NCI-H2196 treated with DMSO at 0.1 percent for 48 hours (cell line): ENCODE results near the gene ASIC4.
A peak's percentile ranks its signal among the peaks of the same experiment; 100 is the strongest.

Experiments
- DNase-seq: peaks from one replicate; lab custom pipeline; 2025; ENCODE audit not compliant: unreplicated experiment; lab: John Stamatoyannopoulos, UW

ASIC4 gene

GRCh38 chr2:219514196-219514761 lies at the start of gene ASIC4:
TSS of gene ASIC4 (plus strand) at chr2:219514482. CDS start at chr2:219514725, 243 bp downstream.
- DNase-seq: no peak

GRCh38 chr2:219465659-219466561 lies 48.4 kb upstream of the ASIC4 start:
- no peak for DNase-seq

GRCh38 chr2:219466816-219467735 lies 47.2 kb upstream of the ASIC4 start:
- no peak for DNase-seq

GRCh38 chr2:219467736-219468075 lies 46.6 kb upstream of the ASIC4 start:
- peak; percentile 50 for DNase-seq

GRCh38 chr2:219468410-219469185 lies 45.7 kb upstream of the ASIC4 start:
- no peak for DNase-seq

- DNase-seq: no peak
Measured at GRCh38 chr2:219469186-219469724, 45.0 kb upstream of the ASIC4 start.

GRCh38 chr2:219470429-219470828 lies 43.9 kb upstream of the ASIC4 start:
- DNase-seq: no peak

- no peak for DNase-seq
Measured at GRCh38 chr2:219471476-219472371, 42.6 kb upstream of the ASIC4 start.

GRCh38 chr2:219472629-219473187 lies 41.6 kb upstream of the ASIC4 start:
- no peak for DNase-seq

- no peak for DNase-seq
Measured at GRCh38 chr2:219473511-219473910, 40.8 kb upstream of the ASIC4 start.

- no peak for DNase-seq
Measured at GRCh38 chr2:219474285-219475060, 39.8 kb upstream of the ASIC4 start.

- DNase-seq: no peak
Measured at GRCh38 chr2:219475278-219475677, 39.0 kb upstream of the ASIC4 start.

GRCh38 chr2:219475697-219476651 lies 38.3 kb upstream of the ASIC4 start:
- no peak for DNase-seq

- DNase-seq: no peak
Measured at GRCh38 chr2:219476652-219477151, 37.6 kb upstream of the ASIC4 start.

GRCh38 chr2:219477179-219477578 lies 37.1 kb upstream of the ASIC4 start:
- no peak for DNase-seq

- DNase-seq: no peak
Measured at GRCh38 chr2:219477815-219478214, 36.5 kb upstream of the ASIC4 start.

GRCh38 chr2:219478916-219479315 lies 35.4 kb upstream of the ASIC4 start:
- DNase-seq: no peak
